Fibroblast of skin of scalp (primary cell): ENCODE results near the gene MYF5. TPM values are rescaled to one million over a fixed set of nuclear protein-coding genes. Genes with fewer than 3 reads are reported as not detected.

Experiments
- DNase-seq: peaks from one replicate; pipeline ENCODE4 v3.0.0-alpha.2; 2013
- polyA plus RNA-seq, 2 experiments: library from polyadenylated mRNA; unstranded; fragments of 120-200 nt; gene quantifications; one replicate each; pipeline ENCODE4 v1.2.1, GENCODE V29; 2013; ENCODE audit not compliant: insufficient read length in 2 of 2

MYF5 gene
- polyA plus RNA-seq (2013, experiment 1 of 2; ENCODE audit: insufficient read length), result 0.24 TPM
- polyA plus RNA-seq (2013, experiment 2 of 2; ENCODE audit: insufficient read length), result 0.95 TPM

GRCh38 chr12:80716696-80717469 lies at the start of gene MYF5:
Gene MYF5, plus strand, starts transcription at chr12:80716912. Its CDS starts 152 bp downstream, at chr12:80717064.
- no peak for DNase-seq

- no peak for DNase-seq
These were observed 46.5 kb upstream of the MYF5 start for GRCh38 chr12:80670214-80670613.

- peak; percentile 24 for DNase-seq
These were observed 40.6 kb upstream of the MYF5 start for GRCh38 chr12:80676042-80676636.

GRCh38 chr12:80676856-80677255 lies 39.9 kb upstream of the MYF5 start:
- no peak for DNase-seq

- DNase-seq, result no peak
These were observed 38.7 kb upstream of the MYF5 start for GRCh38 chr12:80677994-80678393.

GRCh38 chr12:80679346-80680131 lies 37.2 kb upstream of the MYF5 start:
- DNase-seq, result no peak

- DNase-seq, result no peak
These were observed 35.4 kb upstream of the MYF5 start for GRCh38 chr12:80681287-80681686.

GRCh38 chr12:80681786-80682185 lies 34.9 kb upstream of the MYF5 start:
- DNase-seq, result no peak

GRCh38 chr12:80684077-80684495 lies 32.6 kb upstream of the MYF5 start:
- DNase-seq, result no peak

- no peak for DNase-seq
These were observed 26.6 kb upstream of the MYF5 start for GRCh38 chr12:80690090-80690489.

- DNase-seq, result no peak
These were observed 26.2 kb upstream of the MYF5 start for GRCh38 chr12:80690513-80690912.

GRCh38 chr12:80692114-80692513 lies 24.6 kb upstream of the MYF5 start:
- no peak for DNase-seq

GRCh38 chr12:80697270-80697887 lies 19.3 kb upstream of the MYF5 start:
- DNase-seq, result no peak

GRCh38 chr12:80698256-80698655 lies 18.5 kb upstream of the MYF5 start:
- DNase-seq, result no peak

GRCh38 chr12:80698847-80699542 lies 17.7 kb upstream of the MYF5 start:
- no peak for DNase-seq

GRCh38 chr12:80700327-80700726 lies 16.4 kb upstream of the MYF5 start:
- DNase-seq, result no peak

- peak; percentile 24 for DNase-seq
These were observed 15.3 kb upstream of the MYF5 start for GRCh38 chr12:80701388-80701787.

GRCh38 chr12:80702889-80703805 lies 13.6 kb upstream of the MYF5 start:
- peak; percentile 70 for DNase-seq

GRCh38 chr12:80704420-80704819 lies 12.3 kb upstream of the MYF5 start:
- no peak for DNase-seq

GRCh38 chr12:80707126-80707829 lies 9.4 kb upstream of the MYF5 start, which contains the start of gene MYF6:
Gene MYF6, plus strand, starts transcription at chr12:80707634. Its CDS starts 86 bp downstream, at chr12:80707720.
- no peak for DNase-seq
